ENCODE measurements around the gene HORMAD2. TPM values are rescaled to one million over a fixed set of nuclear protein-coding genes. Genes with fewer than 3 reads are reported as not detected.

HORMAD2 gene
- total and polyA plus RNA-seq, 2 donors from 2014 or later = not detected

GRCh38 chr22:30116362-30117117 lies 36.3 kb downstream of the HORMAD2 start:
- FAIRE-seq = no peak
- intact Hi-C loops (cut with DNase I) = no loop called here
- no peaks in the 10 kb centered on the region for H3K27me3 ChIP-seq (ENCODE audit: control insufficient read depth, insufficient read depth, low read length)

DNA sequence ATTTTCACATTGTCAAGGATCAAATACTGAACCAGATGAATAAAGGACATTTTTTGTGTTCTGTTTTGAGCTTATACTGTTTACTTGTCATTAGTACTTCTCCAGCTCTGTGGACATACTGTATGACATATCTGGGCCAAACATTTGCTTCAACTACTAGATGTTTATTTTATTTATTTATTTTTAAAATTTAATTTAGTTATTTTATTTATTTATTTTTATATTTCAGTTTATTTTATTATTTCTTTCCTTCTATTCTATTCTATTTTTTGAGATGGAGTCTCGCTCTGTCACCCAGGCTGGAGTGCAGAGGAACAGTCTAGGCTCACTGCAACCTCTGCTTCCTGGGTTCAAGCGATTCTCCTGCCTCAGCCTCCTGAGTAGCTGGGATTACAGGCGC lies 37.0 kb downstream of the HORMAD2 start:
- no peak for TF ChIP-seq CTCF (IDR thresholded peaks at IDR 0.05; ENCODE audit: borderline replicate concordance, extremely low read depth, insufficient read depth)
- Histone ChIP-seq H3K9ac (ENCODE audit: low read length in 3 of 3) (no peak overlapping the region), H3K27ac (ENCODE audit: low read depth in 2 of 2, low read length in 2 of 2) (no peak overlapping the region), H3K9me3 (ENCODE audit: control insufficient read depth in 2 of 3, insufficient read depth in 1 of 3, low read length in 3 of 3) (no peaks in the 10 kb centered on the region), H3K36me3 (ENCODE audit: control insufficient read depth in 2 of 3, insufficient read depth in 3 of 3, low read length in 3 of 3) (no peaks in the 10 kb centered on the region), H3K27me3 (ENCODE audit: control insufficient read depth, insufficient read depth, low read length) (no peaks in the 10 kb centered on the region), H3K4me3 (ENCODE audit: low read length in 3 of 3) (no peak overlapping the region), H3K4me1 (ENCODE audit: control insufficient read depth in 2 of 3, insufficient read depth in 2 of 3, low read depth in 1 of 3, low read length in 3 of 3) (no peaks in the 10 kb centered on the region)
- FAIRE-seq = no peak
- DNase-seq = no peak
- intact Hi-C loops (cut with DNase I) = no loop called here

More at GRCh38 chr22:30116362-30117117, 36.3 kb downstream of the HORMAD2 start:
- no peaks in the 10 kb centered on the region for H3K36me3 ChIP-seq (ENCODE audit: control insufficient read depth in 2 of 3, insufficient read depth in 3 of 3, low read length in 3 of 3)
- no peaks in the 10 kb centered on the region for H3K4me1 ChIP-seq (ENCODE audit: control insufficient read depth in 2 of 3, insufficient read depth in 2 of 3, low read depth in 1 of 3, low read length in 3 of 3)
- TF ChIP-seq CTCF (IDR thresholded peaks at IDR 0.05; ENCODE audit: borderline replicate concordance, extremely low read depth, insufficient read depth) = no peak
- no peak for DNase-seq
- H3K27ac ChIP-seq (ENCODE audit: low read depth in 2 of 2, low read length in 2 of 2) = no peak overlapping the region
- H3K4me3 ChIP-seq (ENCODE audit: low read length in 3 of 3) = no peak overlapping the region
- H3K9ac ChIP-seq (ENCODE audit: low read length in 3 of 3) = no peak overlapping the region
- no peaks in the 10 kb centered on the region for H3K9me3 ChIP-seq (ENCODE audit: control insufficient read depth in 2 of 3, insufficient read depth in 1 of 3, low read length in 3 of 3)

GRCh38 chr22:30118291-30118690 lies 38.0 kb downstream of the HORMAD2 start:
- no peak overlapping the region for H3K4me3 ChIP-seq (ENCODE audit: low read length in 3 of 3)
- no peaks in the 10 kb centered on the region for H3K4me1 ChIP-seq (ENCODE audit: control insufficient read depth in 2 of 3, insufficient read depth in 2 of 3, low read depth in 1 of 3, low read length in 3 of 3)
- no peak for FAIRE-seq
- intact Hi-C loops (cut with DNase I) = no loop called here
- no peaks in the 10 kb centered on the region for H3K36me3 ChIP-seq (ENCODE audit: control insufficient read depth in 2 of 3, insufficient read depth in 3 of 3, low read length in 3 of 3)
- no peak for DNase-seq
- no peaks in the 10 kb centered on the region for H3K9me3 ChIP-seq (ENCODE audit: control insufficient read depth in 2 of 3, insufficient read depth in 1 of 3, low read length in 3 of 3)
- no peak for TF ChIP-seq CTCF (IDR thresholded peaks at IDR 0.05; ENCODE audit: borderline replicate concordance, extremely low read depth, insufficient read depth)
- H3K27ac ChIP-seq (ENCODE audit: low read depth in 2 of 2, low read length in 2 of 2) = no peak overlapping the region
- no peak overlapping the region for H3K9ac ChIP-seq (ENCODE audit: low read length in 3 of 3)
- no peaks in the 10 kb centered on the region for H3K27me3 ChIP-seq (ENCODE audit: control insufficient read depth, insufficient read depth, low read length)
